CD4-positive, alpha-beta T cell treated with Interferon gamma for 1 hour (primary cell): ENCODE measurements around the gene PI4KB.

Experiments
- DNase-seq: peaks from one replicate; pipeline ENCODE4 v3.0.0-alpha.2; 2020

The PI4KB gene

GRCh38 chr1:151275341-151275740, 51.9 kb downstream of the PI4KB start:
- peak; percentile 23 for DNase-seq

DNA sequence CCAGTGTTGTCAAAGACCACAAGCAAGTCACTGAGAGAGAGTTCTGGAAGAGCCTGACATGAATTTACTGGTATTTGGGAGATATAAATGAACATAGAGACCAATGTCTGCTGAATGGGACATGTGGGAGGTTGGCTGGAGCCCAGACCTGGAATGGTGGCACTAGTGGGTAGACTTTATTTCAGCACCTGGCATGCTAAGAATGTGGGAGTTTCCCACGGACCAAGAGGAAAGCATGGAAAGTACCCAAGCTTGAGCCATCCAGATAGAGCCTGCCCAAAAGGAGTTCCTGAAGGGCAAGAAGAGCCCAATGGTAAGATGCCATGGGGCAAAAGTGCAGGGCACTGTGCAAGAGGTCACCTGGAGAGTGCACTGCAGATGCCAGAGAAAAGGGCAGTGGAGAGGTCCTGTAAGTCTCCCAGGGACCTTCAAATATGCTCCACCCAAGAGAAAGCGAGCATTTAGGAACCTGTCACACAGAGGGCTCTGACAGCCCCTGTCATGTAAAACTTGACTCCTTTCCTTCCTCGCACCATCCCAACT, 53.2 kb downstream of the PI4KB start:
- DNase-seq = no peak

DNA sequence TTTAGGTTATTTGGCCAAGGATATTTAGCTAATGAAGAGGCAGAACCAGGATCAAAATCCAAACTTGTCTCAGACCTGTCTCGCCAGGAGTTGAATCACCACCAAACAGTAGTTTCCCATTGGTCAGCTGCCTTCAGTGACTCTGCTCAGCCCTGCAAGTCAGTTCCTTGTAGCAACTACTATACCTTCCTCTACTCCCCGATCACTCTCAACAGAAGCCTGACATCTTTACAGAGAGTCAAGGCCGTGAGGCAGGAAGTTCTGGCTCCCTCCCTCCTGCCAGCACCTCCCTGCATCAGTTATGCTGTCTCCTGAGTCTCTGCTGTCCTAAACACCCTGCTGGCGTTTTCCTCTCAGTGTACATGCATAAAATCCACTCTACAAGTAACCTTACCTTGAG, 59.5 kb downstream of the PI4KB start:
- DNase-seq = no peak

GRCh38 chr1:151266821-151267220, 60.4 kb downstream of the PI4KB start:
- DNase-seq = no peak

- DNase-seq = no peak
Observed at GRCh38 chr1:151266315-151266714, 60.9 kb downstream of the PI4KB start.

GRCh38 chr1:151265446-151266236, 61.6 kb downstream of the PI4KB start:
- DNase-seq = no peak

GRCh38 chr1:151259351-151259750, 67.9 kb downstream of the PI4KB start:
- DNase-seq = no peak

- DNase-seq = no peak
Observed at GRCh38 chr1:151255381-151255780, 71.8 kb downstream of the PI4KB start.

DNA sequence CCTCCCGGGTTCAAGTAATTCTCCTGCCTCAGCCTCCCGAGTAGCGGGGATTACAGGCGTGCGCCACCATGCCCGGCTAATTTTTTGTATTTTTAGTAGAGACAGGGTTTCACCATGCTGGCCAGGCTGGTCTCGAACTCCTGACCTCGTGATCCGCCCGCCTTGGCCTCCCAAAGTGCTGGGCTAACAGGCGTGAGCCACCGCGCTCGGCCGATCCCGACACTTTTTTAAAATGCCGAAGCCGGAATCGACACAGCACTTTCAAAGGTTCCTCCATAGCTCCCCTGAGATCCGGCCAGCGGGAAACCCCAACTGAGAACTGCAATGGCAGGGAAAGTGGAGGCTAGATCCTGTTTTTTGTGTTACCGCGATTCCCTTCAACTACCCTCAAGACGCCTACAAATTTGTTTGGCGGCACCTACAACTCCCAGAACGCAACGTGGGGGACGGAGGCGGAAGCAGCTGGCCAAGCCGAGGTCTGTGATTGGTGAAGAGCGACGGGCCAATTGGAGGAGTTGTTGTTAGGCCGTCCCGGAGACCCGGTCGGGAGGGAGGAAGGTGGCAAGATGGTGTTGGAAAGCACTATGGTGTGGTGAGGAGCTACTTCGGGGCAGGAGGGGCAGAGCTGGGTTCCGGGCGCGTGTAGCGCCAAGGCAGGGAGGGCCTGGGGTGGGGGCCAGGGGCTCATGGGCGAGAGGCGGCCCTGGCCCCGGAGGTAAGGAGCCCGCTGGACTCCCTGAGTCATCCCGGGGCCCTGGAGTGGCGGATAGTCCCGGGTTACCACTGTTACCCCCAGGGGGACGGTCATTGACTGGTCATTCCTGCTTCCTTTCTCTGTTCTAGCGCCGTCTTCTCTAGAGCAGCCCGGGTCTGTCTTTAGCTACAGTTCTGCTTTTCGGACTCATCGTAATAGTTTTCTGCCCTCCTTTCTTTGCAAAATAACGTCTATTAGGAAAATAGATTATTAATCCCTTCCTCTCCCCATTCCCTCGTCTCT, 72.7 kb downstream of the PI4KB start, which contains the start of gene PSMD4:
TSS of gene PSMD4 (plus strand) at position 518 of the 997 bp plus-strand sequence. CDS start at position 567, 49 bp downstream.
- DNase-seq = peak; percentile 95

DNA sequence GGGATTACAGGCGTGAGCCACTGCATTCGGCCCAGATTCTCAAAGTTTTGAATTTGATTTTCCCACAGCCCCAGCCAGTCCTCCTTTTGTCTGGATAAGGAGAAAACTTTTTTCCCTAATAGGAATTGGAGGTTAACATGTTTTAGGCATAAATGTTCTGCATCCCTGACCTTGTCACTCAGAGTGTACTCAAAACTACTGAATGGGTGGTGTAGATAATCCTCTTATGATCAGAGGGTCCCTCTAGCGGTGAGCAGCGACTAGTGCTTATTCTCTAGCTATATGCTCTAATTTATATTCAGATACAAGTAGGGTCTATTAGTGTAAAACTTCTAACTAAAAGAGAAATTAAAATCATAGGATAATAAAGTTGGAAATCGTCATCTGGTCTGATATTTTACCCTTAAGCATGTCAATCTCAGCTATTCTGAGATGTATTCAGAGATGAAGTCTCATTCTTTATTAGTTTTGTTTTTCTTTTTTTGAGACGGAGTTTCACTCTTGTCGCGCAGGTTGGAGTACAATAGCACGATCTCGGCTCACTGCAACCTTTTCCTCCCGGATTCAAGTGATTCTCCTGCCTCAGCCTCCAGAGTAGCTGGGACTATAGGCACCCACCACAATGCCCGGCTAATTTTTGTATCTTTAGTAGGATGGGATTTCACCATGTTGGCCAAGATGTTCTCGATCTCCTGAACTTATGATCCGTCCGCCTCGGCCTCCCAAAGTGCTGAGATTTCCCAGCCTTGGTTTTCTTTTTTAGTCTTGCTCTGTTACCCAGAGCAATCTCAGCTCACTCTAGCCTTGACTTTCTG, 75.4 kb downstream of the PI4KB start:
- DNase-seq = peak; percentile 71

GRCh38 chr1:151246786-151247185, 80.4 kb downstream of the PI4KB start:
- DNase-seq = no peak

DNA sequence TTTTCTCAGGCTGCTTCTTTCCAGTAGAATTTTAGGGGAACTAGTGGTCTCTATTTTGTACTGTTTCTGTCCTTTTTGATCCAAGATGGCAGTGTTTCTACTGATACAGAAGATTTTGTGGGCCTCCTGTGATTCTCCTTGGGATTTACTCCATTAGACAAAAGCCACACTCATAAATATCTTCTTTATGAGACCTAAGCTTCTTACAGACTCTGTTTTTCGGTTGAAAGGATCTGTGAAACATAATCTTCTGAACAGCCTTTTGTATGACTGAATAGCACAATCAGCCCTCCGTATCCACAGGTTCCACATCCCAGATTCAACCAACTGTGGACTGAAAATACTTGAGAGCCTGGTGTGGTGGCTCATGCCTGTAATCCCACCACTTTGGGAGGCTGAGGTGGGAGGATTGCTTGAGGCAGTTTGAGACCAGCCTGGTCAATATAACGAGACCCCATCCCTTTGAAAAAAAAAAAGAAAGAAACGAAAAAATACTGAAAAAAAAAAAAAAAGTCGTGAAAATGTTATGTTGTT, 83.5 kb downstream of the PI4KB start:
- DNase-seq = no peak

- DNase-seq = no peak
Observed at GRCh38 chr1:151242442-151242841, 84.8 kb downstream of the PI4KB start.
